A549 (cell line): ENCODE measurements around the gene PHF2.

Experiments used
- CTCF ChIP-seq: fragments of >200 bp; sonication (Bioruptor Twin); formaldehyde crosslinking; IDR thresholded peaks from 3 replicates; pipeline ENCODE4 v1.5.1; 2016
- MAFK ChIP-seq: fragments of 450-650 bp; IDR thresholded peaks from 2 replicates; pipeline ENCODE4 v1.6.1; 2014; ENCODE audit not compliant: partially characterized antibody
- MAX ChIP-seq: IDR thresholded peaks from 2 replicates; pipeline ENCODE4 v1.6.1; 2012
- NR3C1 ChIP-seq: fragments of >200 bp; sonication (Bioruptor Twin); formaldehyde crosslinking; IDR thresholded peaks from 3 replicates; pipeline ENCODE4 v1.6.1; 2017
- PHF8 ChIP-seq: fragments of 200-600 bp; sonication (generic); IDR thresholded peaks from 2 replicates; pipeline ENCODE4 v1.6.1; 2016; ENCODE audit warnings: low read depth, mild to moderate bottlenecking, antibody characterized with exemption, moderate library complexity, borderline replicate concordance
- RAD21 ChIP-seq, 2 experiments: fragments of >200 bp in 1 of 2; sonication (Bioruptor Twin) in 1 of 2; formaldehyde crosslinking in 1 of 2; IDR thresholded peaks in 1 of 2; conservative IDR thresholded peaks in 1 of 2; 2 replicates in 1 of 2; 3 replicates in 1 of 2; pipeline ENCODE4 v1.6.1; 2012 to 2018; ENCODE audit warnings: inconsistent platforms in 1 of 2

GRCh38 chr9:93610206-93610605, 33.8 kb downstream of the PHF2 start:
- TF ChIP-seq CTCF (no peak), NR3C1 (no peak), MAFK (no peak), MAX (no peak), RAD21 (conservative IDR thresholded peaks at IDR 0.05 in 1 of 2, IDR thresholded peaks at IDR 0.05 in 1 of 2) (no peak), PHF8 (no peak)
